WTC11 (cell line): ENCODE results near the gene GPR68.

Experiments
- ATF1 ChIP-seq: sonication (generic); formaldehyde crosslinking; IDR thresholded peaks from 2 replicates; pipeline ENCODE4 v1.8.1; 2023; ENCODE audit warnings: mild to moderate bottlenecking, moderate library complexity, missing genetic modification reagents
- ATF2 ChIP-seq: sonication (generic); formaldehyde crosslinking; IDR thresholded peaks from 2 replicates; pipeline ENCODE4 v1.8.1; 2022; ENCODE audit warnings: low read depth, missing genetic modification reagents, borderline replicate concordance
- CTCF ChIP-seq: fragments of 200-600 bp; IDR thresholded peaks from 2 replicates; pipeline ENCODE4 v1.8.0; 2022; ENCODE audit warnings: antibody characterized with exemption
- E2F4 ChIP-seq: sonication (generic); formaldehyde crosslinking; IDR thresholded peaks from 2 replicates; pipeline ENCODE4 v1.8.1; 2022; ENCODE audit warnings: low read depth, mild to moderate bottlenecking, moderate library complexity, missing genetic modification reagents, borderline replicate concordance
- JUN ChIP-seq: sonication (generic); formaldehyde crosslinking; IDR thresholded peaks from 2 replicates; pipeline ENCODE4 v1.8.0; 2023; ENCODE audit warnings: mild to moderate bottlenecking, missing genetic modification reagents
- MAX ChIP-seq: sonication (generic); formaldehyde crosslinking; IDR thresholded peaks from 2 replicates; pipeline ENCODE4 v1.8.0; 2022; ENCODE audit warnings: mild to moderate bottlenecking, missing genetic modification reagents
- SMAD3 ChIP-seq: sonication (generic); formaldehyde crosslinking; IDR thresholded peaks from 2 replicates; pipeline ENCODE4 v1.8.0; 2022; ENCODE audit warnings: missing genetic modification reagents, mild to moderate bottlenecking, borderline replicate concordance
- TCF7 ChIP-seq: sonication (generic); formaldehyde crosslinking; IDR thresholded peaks from 2 replicates; pipeline ENCODE4 v1.8.0; 2022; ENCODE audit warnings: mild to moderate bottlenecking, low read depth, missing genetic modification reagents, moderate library complexity

GRCh38 chr14:91195881-91196280 lies 48.6 kb downstream of the GPR68 start:
- TF ChIP-seq CTCF, result no peak
- no peak for TF ChIP-seq ATF1
- no peak for TF ChIP-seq SMAD3 (CRISPR knock-in tag)
- TF ChIP-seq MAX (CRISPR knock-in tag), result no peak
- no peak for TF ChIP-seq ATF2 (CRISPR knock-in tag)
- no peak for TF ChIP-seq TCF7 (CRISPR knock-in tag)
- TF ChIP-seq JUN (CRISPR knock-in tag), result no peak
- no peak for TF ChIP-seq E2F4 (CRISPR knock-in tag)
